HFFc6 (cell line): ENCODE data around the gene OLFML3. TPM values are rescaled to one million over a fixed set of nuclear protein-coding genes. Genes with fewer than 3 reads are reported as not detected.
"Not testable (repeated sequence)": the region's sequence is repeated elsewhere in the genome, so short reads cannot be mapped to it uniquely, and the experiment has no call there.

ENCODE experiments used
- DNase-seq: peaks from one replicate; pipeline ENCODE4 v3.0.0-alpha.2; 2018
- H3K27ac Mint-ChIP-seq: 2 replicates; pipeline ENCODE4 v1.8.0; 2020; ENCODE audit warnings: mild to moderate bottlenecking, mixed read lengths
- H3K27me3 Mint-ChIP-seq: 2 replicates; pipeline ENCODE4 v1.8.0; 2021; ENCODE audit warnings: mild to moderate bottlenecking, moderate library complexity, mixed read lengths; ENCODE audit not compliant: insufficient read depth
- H3K36me3 Mint-ChIP-seq: 2 replicates; pipeline ENCODE4 v1.8.0; 2021; ENCODE audit warnings: low read depth, mixed read lengths
- H3K4me1 Mint-ChIP-seq: 2 replicates; pipeline ENCODE4 v1.8.0; 2020; ENCODE audit warnings: low read depth, mixed read lengths
- H3K4me3 Mint-ChIP-seq: 2 replicates; pipeline ENCODE4 v1.8.0; 2020; ENCODE audit warnings: mild to moderate bottlenecking, moderate library complexity, mixed read lengths
- H3K9me3 Mint-ChIP-seq: 2 replicates; pipeline ENCODE4 v1.8.0; 2020; ENCODE audit warnings: mild to moderate bottlenecking, mixed read lengths
- total RNA-seq, 6 experiments: library from RNA; stranded (reverse); fragmentation: NEBNext Ultra II Directional; extraction: Animal tissue kit (Norgen Biotek cat#: 25700); gene quantifications; 2 replicates in 1 of 6; 3 replicates in 5 of 6; pipeline ENCODE4 v1.2.3, GENCODE V29; 2021
- TF ChIP-seq, protein P1 (sequence below): fragments of 200-600 bp; sonication (generic); IDR thresholded peaks from 2 replicates; pipeline ENCODE4 v1.5.0; 2021; ENCODE audit warnings: antibody characterized with exemption, mild to moderate bottlenecking

Gene OLFML3
- total RNA-seq, 6 experiments from 2014 or later: 66.4 to 130 (median 123) TPM

DNA sequence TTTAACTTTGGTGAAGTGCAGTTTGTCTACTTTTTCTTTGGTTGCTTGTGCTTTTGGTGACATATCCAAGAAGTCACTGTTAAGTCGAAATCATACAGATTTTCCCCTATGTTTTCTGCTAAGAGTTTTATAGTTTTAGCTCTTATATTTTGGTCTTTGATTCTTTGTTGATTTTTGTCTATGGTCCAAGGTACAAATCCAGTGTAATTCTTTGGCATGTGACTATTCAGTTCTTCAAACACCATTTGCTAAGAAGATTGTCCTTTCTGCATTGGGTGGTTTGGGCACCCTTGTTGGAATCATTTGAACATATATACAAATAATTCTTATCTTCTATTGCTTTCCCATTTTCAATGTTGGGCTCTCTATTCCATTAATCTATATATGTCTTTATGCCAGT lies 33.9 kb upstream of the OLFML3 start:
- H3K27me3 Mint-ChIP-seq: no peaks in the 10 kb centered on the region; the same call in 1 of the 2 replicates
- H3K4me1 Mint-ChIP-seq: peaks cover 28% of the 10 kb centered on the region
- peaks cover 29% of the 10 kb centered on the region for H3K36me3 Mint-ChIP-seq
- TF ChIP-seq, protein P1, sequence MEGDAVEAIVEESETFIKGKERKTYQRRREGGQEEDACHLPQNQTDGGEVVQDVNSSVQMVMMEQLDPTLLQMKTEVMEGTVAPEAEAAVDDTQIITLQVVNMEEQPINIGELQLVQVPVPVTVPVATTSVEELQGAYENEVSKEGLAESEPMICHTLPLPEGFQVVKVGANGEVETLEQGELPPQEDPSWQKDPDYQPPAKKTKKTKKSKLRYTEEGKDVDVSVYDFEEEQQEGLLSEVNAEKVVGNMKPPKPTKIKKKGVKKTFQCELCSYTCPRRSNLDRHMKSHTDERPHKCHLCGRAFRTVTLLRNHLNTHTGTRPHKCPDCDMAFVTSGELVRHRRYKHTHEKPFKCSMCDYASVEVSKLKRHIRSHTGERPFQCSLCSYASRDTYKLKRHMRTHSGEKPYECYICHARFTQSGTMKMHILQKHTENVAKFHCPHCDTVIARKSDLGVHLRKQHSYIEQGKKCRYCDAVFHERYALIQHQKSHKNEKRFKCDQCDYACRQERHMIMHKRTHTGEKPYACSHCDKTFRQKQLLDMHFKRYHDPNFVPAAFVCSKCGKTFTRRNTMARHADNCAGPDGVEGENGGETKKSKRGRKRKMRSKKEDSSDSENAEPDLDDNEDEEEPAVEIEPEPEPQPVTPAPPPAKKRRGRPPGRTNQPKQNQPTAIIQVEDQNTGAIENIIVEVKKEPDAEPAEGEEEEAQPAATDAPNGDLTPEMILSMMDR: no peak
- no peak for DNase-seq
- H3K9me3 Mint-ChIP-seq: no peaks in the 10 kb centered on the region
- no peak overlapping the region for H3K27ac Mint-ChIP-seq
- H3K4me3 Mint-ChIP-seq: no peak overlapping the region

GRCh38 chr1:113946112-113946511 lies 33.2 kb upstream of the OLFML3 start:
- peaks cover 21% of the 10 kb centered on the region for H3K36me3 Mint-ChIP-seq
- peaks cover 28% of the 10 kb centered on the region for H3K4me1 Mint-ChIP-seq
- DNase-seq: no peak
- no peaks in the 10 kb centered on the region for H3K27me3 Mint-ChIP-seq
- no peak overlapping the region for H3K27ac Mint-ChIP-seq
- TF ChIP-seq, protein P1: no peak
- H3K9me3 Mint-ChIP-seq: no peaks in the 10 kb centered on the region
- H3K4me3 Mint-ChIP-seq: no peak overlapping the region

DNA sequence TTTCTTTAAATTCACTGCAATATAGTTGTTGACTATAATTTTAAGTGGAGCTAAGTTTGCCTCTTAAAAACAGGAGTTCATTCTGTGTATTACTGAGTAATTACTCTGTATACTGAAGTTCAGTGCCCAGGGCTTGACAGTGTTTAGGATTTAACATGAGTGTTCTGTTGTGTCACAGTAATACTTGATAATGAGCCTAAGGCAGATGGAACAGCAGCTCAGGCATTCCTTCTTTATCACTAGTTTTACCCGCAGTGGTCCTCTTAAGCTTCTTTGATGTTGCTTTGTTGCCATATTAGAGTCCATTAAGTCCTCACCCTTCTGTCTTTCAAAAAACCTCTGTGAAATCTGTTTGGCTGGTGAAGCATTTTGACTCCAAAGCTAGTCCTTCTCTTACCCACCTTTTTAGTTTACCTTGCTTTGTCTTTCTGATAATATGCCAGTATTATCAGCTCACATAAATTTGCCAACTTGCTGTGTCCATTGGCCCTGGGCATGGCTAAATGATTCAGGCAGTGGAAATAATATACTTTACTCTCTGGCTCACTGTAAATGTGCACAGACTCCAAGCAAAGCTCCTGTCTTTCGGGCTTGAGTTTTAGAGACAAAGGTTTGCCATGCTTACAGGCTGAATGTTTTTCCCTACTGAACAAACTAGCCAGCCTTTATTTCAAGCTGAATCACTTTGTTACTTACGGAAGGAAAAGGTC lies 32.4 kb upstream of the OLFML3 start:
- no peak for DNase-seq
- peak overlapping the region; percentile 31; the same call in 1 of the 2 replicates for H3K27ac Mint-ChIP-seq
- no peaks in the 10 kb centered on the region for H3K27me3 Mint-ChIP-seq
- no peaks in the 10 kb centered on the region for H3K9me3 Mint-ChIP-seq
- H3K4me1 Mint-ChIP-seq: peaks cover 28% of the 10 kb centered on the region
- no peak overlapping the region for H3K4me3 Mint-ChIP-seq
- peaks cover 17% of the 10 kb centered on the region for H3K36me3 Mint-ChIP-seq
- TF ChIP-seq, protein P1: no peak

GRCh38 chr1:113947388-113948107 lies 31.7 kb upstream of the OLFML3 start:
- no peak for DNase-seq
- peaks cover 28% of the 10 kb centered on the region for H3K4me1 Mint-ChIP-seq
- H3K27me3 Mint-ChIP-seq: no peaks in the 10 kb centered on the region
- no peaks in the 10 kb centered on the region for H3K9me3 Mint-ChIP-seq
- peaks cover 17% of the 10 kb centered on the region for H3K36me3 Mint-ChIP-seq
- TF ChIP-seq, protein P1: no peak
- H3K4me3 Mint-ChIP-seq: no peak overlapping the region
- H3K27ac Mint-ChIP-seq: peak overlapping the region; percentile 31

- not testable (repeated sequence) for H3K9me3 Mint-ChIP-seq, H3K27ac Mint-ChIP-seq, H3K27me3 Mint-ChIP-seq, DNase-seq, H3K4me3 Mint-ChIP-seq
- peaks cover 15% of the 10 kb centered on the region for H3K36me3 Mint-ChIP-seq
- H3K4me1 Mint-ChIP-seq: peaks cover 28% of the 10 kb centered on the region
These were observed 31.1 kb upstream of the OLFML3 start for GRCh38 chr1:113948151-113948550.

- peaks cover 11% of the 10 kb centered on the region for H3K36me3 Mint-ChIP-seq
- H3K9me3 Mint-ChIP-seq: no peaks in the 10 kb centered on the region
- H3K27ac Mint-ChIP-seq: no peak overlapping the region
- no peak overlapping the region for H3K4me3 Mint-ChIP-seq
- no peak for DNase-seq
- no peaks in the 10 kb centered on the region for H3K27me3 Mint-ChIP-seq
- TF ChIP-seq, protein P1: peak; percentile 81
- H3K4me1 Mint-ChIP-seq: peaks cover 28% of the 10 kb centered on the region
These were observed 30.3 kb upstream of the OLFML3 start for GRCh38 chr1:113949007-113949406.
